ENCODE data around the gene TMCO4.
"Not testable (repeated sequence)": the region's sequence is repeated elsewhere in the genome, so short reads cannot be mapped to it uniquely, and the experiment has no call there.

Gene TMCO4

GRCh38 chr1:19636065-19636464, 163.7 kb downstream of the TMCO4 start:
- no peak for DNase-seq (ENCODE audit: low spot score)

GRCh38 chr1:19635646-19636045, 164.1 kb downstream of the TMCO4 start:
- no peak for DNase-seq (ENCODE audit: low spot score)

- DNase-seq (ENCODE audit: low spot score), result not testable (repeated sequence)
Measured at GRCh38 chr1:19635064-19635463, 164.7 kb downstream of the TMCO4 start.

GRCh38 chr1:19633106-19633505, 166.6 kb downstream of the TMCO4 start:
- no peak for DNase-seq (ENCODE audit: low spot score)

Measured in HuH-7.5 (cell line).